HUES6 (cell line): Measurements from ENCODE around the gene ZNF780A.
"Not testable (repeated sequence)": the region's sequence is repeated elsewhere in the genome, so short reads cannot be mapped to it uniquely, and the experiment has no call there.

ENCODE experiments used
- H3K27ac ChIP-seq: 2 replicates; pipeline ENCODE4 v1.7.0; 2013; ENCODE audit warnings: low read depth, mild to moderate bottlenecking, low read length, inconsistent platforms
- H3K27me3 ChIP-seq: 2 replicates; pipeline ENCODE4 v1.6.1; 2013; ENCODE audit warnings: low read length; ENCODE audit not compliant: control insufficient read depth, insufficient read depth
- H3K36me3 ChIP-seq: 2 replicates; pipeline ENCODE4 v1.6.1; 2013; ENCODE audit warnings: low read length; ENCODE audit not compliant: control insufficient read depth, insufficient read depth
- H3K4me1 ChIP-seq: 2 replicates; pipeline ENCODE4 v1.6.1; 2013; ENCODE audit warnings: low read length; ENCODE audit not compliant: control insufficient read depth, insufficient read depth
- H3K4me3 ChIP-seq: 2 replicates; pipeline ENCODE4 v1.5.1; 2013; ENCODE audit warnings: low read depth, low read length
- H3K9ac ChIP-seq: one replicate; pipeline ENCODE4 v1.6.1; 2013; ENCODE audit warnings: mild to moderate bottlenecking, low read length
- H3K9me3 ChIP-seq: 2 replicates; pipeline ENCODE4 v1.6.1; 2013; ENCODE audit warnings: low read depth, low read length; ENCODE audit not compliant: control insufficient read depth, insufficient read depth

The ZNF780A gene

DNA sequence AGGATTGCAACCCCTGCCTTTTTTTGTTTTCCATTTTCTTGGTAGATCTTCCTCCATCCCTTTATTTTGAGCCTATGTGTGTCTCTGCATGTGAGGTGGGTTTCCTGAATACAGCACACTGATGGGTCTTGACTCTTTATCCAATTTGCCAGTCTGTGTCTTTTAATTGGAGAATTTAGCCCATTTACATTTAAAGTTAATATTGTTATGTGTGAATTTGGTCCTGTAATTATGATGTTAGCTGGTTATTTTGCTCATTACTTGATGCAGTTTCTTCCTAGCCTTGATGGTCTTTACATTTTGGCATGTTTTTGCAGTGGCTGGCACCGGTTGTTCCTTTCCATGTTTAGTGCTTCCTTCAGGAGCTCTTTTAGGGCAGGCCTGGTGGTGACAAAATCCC is 49.0 kb downstream of the ZNF780A start:
- H3K27ac ChIP-seq, H3K4me3 ChIP-seq, H3K27me3 ChIP-seq, H3K4me1 ChIP-seq, H3K9ac ChIP-seq: not testable (repeated sequence)
- Histone ChIP-seq H3K36me3 (peaks cover 33% of the 10 kb centered on the region), H3K9me3 (peaks cover 40% of the 10 kb centered on the region)

DNA sequence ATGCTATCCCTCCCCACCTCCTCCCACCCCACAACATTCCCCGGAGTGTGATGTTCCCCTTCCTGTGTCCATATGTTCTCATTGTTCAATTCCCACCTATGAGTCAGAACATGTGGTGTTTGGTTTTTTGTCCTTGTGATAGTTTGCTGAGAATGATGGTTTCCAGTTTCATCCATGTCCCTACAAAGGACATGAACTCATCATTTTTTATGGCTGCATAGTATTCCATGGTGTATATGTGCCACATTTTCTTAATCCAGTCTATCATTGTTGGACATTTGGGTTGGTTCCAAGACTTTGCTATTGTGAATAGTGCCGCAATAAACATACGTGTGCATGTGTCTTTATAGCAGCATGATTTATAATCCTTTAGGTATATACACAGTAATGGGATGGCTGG is 52.7 kb downstream of the ZNF780A start:
- not testable (repeated sequence) for H3K27ac ChIP-seq, H3K4me1 ChIP-seq, H3K4me3 ChIP-seq, H3K27me3 ChIP-seq, H3K9ac ChIP-seq
- H3K9me3 ChIP-seq, result peaks cover 46% of the 10 kb centered on the region
- H3K36me3 ChIP-seq, result peaks cover 17% of the 10 kb centered on the region

DNA sequence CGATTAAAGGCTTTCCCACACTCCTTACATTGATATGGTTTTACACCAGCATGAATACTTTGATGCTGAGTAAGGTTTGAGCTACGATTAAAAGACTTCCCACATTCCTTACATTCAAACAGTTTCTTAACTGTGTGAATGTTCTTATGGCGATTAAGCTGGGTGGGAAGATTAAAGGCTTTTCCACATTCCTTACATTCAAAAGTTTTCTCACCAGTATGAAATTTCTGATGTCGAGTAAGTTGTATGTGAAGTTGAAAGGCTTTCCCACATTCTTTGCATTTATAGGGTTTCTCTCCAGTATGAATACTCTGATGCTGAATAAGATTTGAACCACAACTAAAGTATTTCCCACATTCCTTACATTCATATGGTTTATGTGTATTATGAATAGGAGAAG is 54.7 kb downstream of the ZNF780A start:
- peaks cover 17% of the 10 kb centered on the region for H3K36me3 ChIP-seq
- peaks cover 64% of the 10 kb centered on the region for H3K9me3 ChIP-seq
- H3K4me3 ChIP-seq, result no peak overlapping the region
- H3K27ac ChIP-seq, result no peak overlapping the region
- no peak overlapping the region for H3K9ac ChIP-seq
- H3K4me1 ChIP-seq, result no peaks in the 10 kb centered on the region
- H3K27me3 ChIP-seq, result no peaks in the 10 kb centered on the region

DNA sequence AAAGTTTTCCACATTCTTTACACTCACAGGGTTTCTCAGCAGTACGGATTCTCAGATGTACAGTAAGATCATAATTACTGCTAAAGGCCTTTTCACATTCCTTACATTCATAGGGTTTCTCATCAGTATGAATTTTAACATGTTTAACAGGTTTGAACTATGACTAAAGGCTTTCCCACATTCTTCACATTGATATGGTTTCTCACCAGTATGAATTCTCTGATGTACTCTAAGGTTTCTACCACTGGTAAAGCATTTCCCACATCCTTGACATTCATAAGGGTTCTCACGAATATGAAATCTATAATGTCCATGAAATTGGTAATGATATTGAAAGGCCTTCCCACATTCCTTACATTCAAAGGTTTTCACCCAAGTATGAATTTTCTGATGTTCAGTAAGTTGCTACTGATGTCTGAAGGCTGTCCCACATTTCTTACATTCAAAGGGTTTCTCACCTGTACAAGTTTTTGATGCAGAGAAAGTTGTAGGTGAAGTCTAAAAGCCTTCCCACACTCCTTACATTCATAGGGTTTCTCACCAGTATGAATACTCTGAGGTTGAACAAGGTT is 56.7 kb downstream of the ZNF780A start:
- no peak overlapping the region for H3K4me3 ChIP-seq
- H3K4me1 ChIP-seq, result no peaks in the 10 kb centered on the region
- peaks cover 80% of the 10 kb centered on the region for H3K9me3 ChIP-seq
- no peak overlapping the region for H3K9ac ChIP-seq
- H3K27ac ChIP-seq, result no peak overlapping the region
- peaks cover 17% of the 10 kb centered on the region for H3K36me3 ChIP-seq
- H3K27me3 ChIP-seq, result no peaks in the 10 kb centered on the region

DNA sequence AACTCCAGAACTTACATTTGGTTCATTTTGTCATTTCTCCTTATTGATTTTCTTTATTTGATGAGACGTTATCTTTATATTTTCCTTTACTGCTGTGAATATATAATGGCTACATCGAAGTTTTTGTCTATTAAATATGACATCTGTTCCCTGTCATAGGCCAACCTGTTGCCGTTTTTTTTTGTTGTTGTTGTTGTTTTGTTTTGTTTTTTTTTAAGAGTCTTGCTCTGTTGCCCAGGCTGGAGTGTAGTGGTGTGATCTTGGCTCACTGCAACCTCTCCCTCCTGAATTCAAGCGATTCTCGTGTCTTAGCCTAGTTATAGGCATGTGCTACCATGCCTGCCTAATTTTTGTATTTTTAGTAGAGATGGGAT is 64.2 kb downstream of the ZNF780A start:
- H3K36me3 ChIP-seq, result no peaks in the 10 kb centered on the region; the same call in 1 of the 2 replicates
- no peak overlapping the region for H3K4me3 ChIP-seq
- peaks cover 82% of the 10 kb centered on the region for H3K9me3 ChIP-seq
- no peak overlapping the region for H3K27ac ChIP-seq
- no peaks in the 10 kb centered on the region for H3K27me3 ChIP-seq
- no peaks in the 10 kb centered on the region for H3K4me1 ChIP-seq
- H3K9ac ChIP-seq, result no peak overlapping the region

DNA sequence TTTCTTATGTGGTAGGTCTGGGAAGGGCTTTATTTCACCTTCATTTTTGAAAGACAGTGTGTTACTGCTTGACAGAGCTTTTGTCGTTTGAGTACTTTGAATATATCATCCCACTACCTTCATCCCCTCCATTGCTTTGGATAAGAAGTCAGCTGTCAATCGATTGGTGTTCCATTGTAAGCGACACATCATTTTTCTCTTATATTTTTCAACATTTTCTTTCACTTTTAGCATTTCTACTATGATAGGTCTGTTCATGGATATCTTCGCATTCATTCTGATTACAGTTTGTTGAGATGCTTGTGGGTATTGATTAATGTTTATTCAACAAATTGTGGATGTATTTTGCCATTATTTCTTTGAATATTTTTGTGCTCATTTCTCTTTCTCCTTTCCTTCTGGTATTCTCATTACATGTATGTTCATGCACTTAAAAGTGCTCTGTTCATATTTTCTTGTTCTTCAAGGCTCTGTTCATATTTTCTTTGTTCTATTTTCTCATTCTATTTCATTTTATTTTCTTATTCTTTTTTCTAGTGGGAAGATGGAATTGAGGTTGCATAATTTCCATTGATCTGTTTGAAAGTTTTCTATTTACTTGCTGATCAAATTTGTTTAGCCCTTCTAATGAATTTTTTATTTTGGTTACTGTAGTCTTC is 64.7 kb downstream of the ZNF780A start:
- no peaks in the 10 kb centered on the region; the same call in 1 of the 2 replicates for H3K36me3 ChIP-seq
- H3K27ac ChIP-seq, result no peak overlapping the region
- H3K9ac ChIP-seq, result no peak overlapping the region
- no peak overlapping the region for H3K4me3 ChIP-seq
- peaks cover 79% of the 10 kb centered on the region for H3K9me3 ChIP-seq
- H3K27me3 ChIP-seq, result no peaks in the 10 kb centered on the region
- no peaks in the 10 kb centered on the region for H3K4me1 ChIP-seq

DNA sequence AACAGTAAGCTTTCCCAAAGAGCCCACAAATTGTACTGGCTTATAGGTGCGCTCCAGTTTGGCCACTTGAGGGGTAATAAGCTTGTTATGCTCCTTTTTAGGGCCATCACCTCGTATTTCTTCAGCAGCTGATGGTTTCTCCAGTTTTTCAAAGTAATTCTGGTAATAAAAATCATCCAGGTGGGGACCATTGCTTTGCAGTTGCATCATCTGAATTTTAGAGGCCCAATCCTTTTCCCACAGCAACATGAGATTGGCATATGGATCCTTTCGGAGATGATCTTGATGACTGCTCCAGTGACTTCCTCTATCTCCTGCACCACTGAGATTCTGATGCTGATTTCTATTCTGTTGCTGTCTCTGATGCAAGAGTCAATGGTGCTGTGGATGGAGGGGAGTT is 66.8 kb downstream of the ZNF780A start:
- Histone ChIP-seq H3K36me3 (no peaks in the 10 kb centered on the region; the same call in 1 of the 2 replicates), H3K27me3 (no peaks in the 10 kb centered on the region), H3K9ac (no peak overlapping the region), H3K4me3 (no peak overlapping the region), H3K9me3 (peaks cover 76% of the 10 kb centered on the region), H3K4me1 (no peaks in the 10 kb centered on the region), H3K27ac (no peak overlapping the region)
